A549 (cell line): ENCODE results near the gene KRTAP4-3. TPM values are rescaled to one million over a fixed set of nuclear protein-coding genes. Genes with fewer than 3 reads are reported as not detected.

Experiments used
- ATAC-seq, 2 experiments: fragments of 200-7000 bp in 1 of 2; fragments of >200 bp in 1 of 2; cut with Nextera tagmentation in 1 of 2; cut with Tn5 transposase in 1 of 2; 3 replicates each; pipeline versions ENCODE4 v1.8.0 to v1.9.1; 2018 to 2020; ENCODE audit warnings: mild to moderate bottlenecking in 1 of 2, moderate library complexity in 1 of 2
- CTCF ChIA-PET: fragments of 300-600 bp; sonication (Branson Sonifier 250); formaldehyde crosslinking; extraction: SDS; loops from one replicate; lab custom pipeline; 2021; ENCODE audit warnings: antibody characterized with exemption, inconsistent platforms; lab: Yijun Ruan, JAX
- POLR2A ChIA-PET: fragments of 350-600 bp; formaldehyde crosslinking; extraction: SDS; loops from one replicate; lab custom pipeline; 2021; ENCODE audit warnings: antibody characterized with exemption, inconsistent platforms; lab: Yijun Ruan, JAX
- DNase-seq, 2 experiments: peaks; one replicate each; pipeline versions ENCODE4 v3.0.0 to v3.0.0-alpha.2; 2011 to 2016; ENCODE audit warnings: low read depth in 1 of 2, low spot score in 1 of 2
- FAIRE-seq: peaks from 2 replicates; lab custom pipeline; 2011; peaks lifted over from hg19 to GRCh38; lab: Jason Lieb, UNC
- H3K27ac ChIP-seq, 2 experiments: fragments of >200 bp; sonication (Bioruptor Twin); formaldehyde crosslinking; 3 replicates each; pipeline ENCODE4 v1.5.1; 2016 to 2017
- H3K4me1 ChIP-seq: fragments of >200 bp; sonication (Bioruptor Twin); formaldehyde crosslinking; 3 replicates; pipeline ENCODE4 v1.6.1; 2016
- H3K4me2 ChIP-seq: fragments of >200 bp; sonication (Bioruptor Twin); formaldehyde crosslinking; 3 replicates; pipeline ENCODE4 v1.6.1; 2016
- H3K4me3 ChIP-seq: fragments of >200 bp; sonication (Bioruptor Twin); formaldehyde crosslinking; 3 replicates; pipeline ENCODE4 v1.5.1; 2016
- H3K9me3 ChIP-seq: fragments of >200 bp; sonication (Bioruptor Twin); formaldehyde crosslinking; 3 replicates; pipeline ENCODE4 v1.6.1; 2016
- BHLHE40 ChIP-seq: IDR thresholded peaks from 2 replicates; pipeline ENCODE4 v1.6.1; 2012; ENCODE audit warnings: low read depth, low read length, inconsistent platforms
- CBX2 ChIP-seq: fragments of 200-600 bp; sonication (generic); IDR thresholded peaks from 2 replicates; pipeline ENCODE4 v1.6.1; 2016; ENCODE audit warnings: low read depth, mild to moderate bottlenecking, borderline replicate concordance
- CBX8 ChIP-seq: fragments of 200-600 bp; sonication (generic); IDR thresholded peaks from 2 replicates; pipeline ENCODE4 v1.6.1; 2016
- CEBPB ChIP-seq, 2 experiments: fragments of >200 bp in 1 of 2; sonication (Bioruptor Twin) in 1 of 2; formaldehyde crosslinking in 1 of 2; IDR thresholded peaks; 2 replicates each; pipeline ENCODE4 v1.6.1; 2012 to 2016
- CHD2 ChIP-seq: fragments of 150-350 bp; IDR thresholded peaks from 2 replicates; pipeline ENCODE4 v1.6.1; 2014; ENCODE audit warnings: low read length; ENCODE audit not compliant: partially characterized antibody
- CHD4 ChIP-seq: fragments of 200-600 bp; sonication (generic); IDR thresholded peaks from 2 replicates; pipeline ENCODE4 v1.6.1; 2016; ENCODE audit warnings: antibody characterized with exemption, mild to moderate bottlenecking, borderline replicate concordance
- EHF ChIP-seq: fragments of 250-450 bp; sonication (Bioruptor Pico); IDR thresholded peaks from 2 replicates; pipeline ENCODE4 v1.5.0; 2020; ENCODE audit warnings: mild to moderate bottlenecking
- FOXS1 ChIP-seq: fragments of 250-450 bp; sonication (Bioruptor Pico); IDR thresholded peaks from 2 replicates; pipeline ENCODE4 v1.5.0; 2020; ENCODE audit warnings: mild to moderate bottlenecking, moderate library complexity
- GATA3 ChIP-seq: IDR thresholded peaks from 2 replicates; pipeline ENCODE4 v1.6.1; 2012; ENCODE audit warnings: borderline replicate concordance
- HEYL ChIP-seq: fragments of 250-450 bp; sonication (Bioruptor Pico); IDR thresholded peaks from 2 replicates; pipeline ENCODE4 v1.8.0; 2021; ENCODE audit warnings: mild to moderate bottlenecking, moderate library complexity
- HOXA7 ChIP-seq: fragments of 250-450 bp; sonication (Bioruptor Pico); IDR thresholded peaks from 2 replicates; pipeline ENCODE4 v1.5.0; 2020; ENCODE audit warnings: mild to moderate bottlenecking, moderate library complexity
- JUN ChIP-seq, 2 experiments: fragments of >200 bp; sonication (Bioruptor Twin); formaldehyde crosslinking; IDR thresholded peaks; 2 replicates in 1 of 2; 3 replicates in 1 of 2; pipeline ENCODE4 v1.6.1; 2016 to 2017
- JUNB ChIP-seq: fragments of >200 bp; sonication (Bioruptor Twin); formaldehyde crosslinking; IDR thresholded peaks from 2 replicates; pipeline ENCODE4 v1.6.1; 2016
- KDM1A ChIP-seq: fragments of 200-600 bp; sonication (generic); IDR thresholded peaks from 2 replicates; pipeline ENCODE4 v1.6.1; 2016; ENCODE audit warnings: low read depth, mild to moderate bottlenecking
- MAFK ChIP-seq: fragments of 450-650 bp; IDR thresholded peaks from 2 replicates; pipeline ENCODE4 v1.6.1; 2014; ENCODE audit not compliant: partially characterized antibody
- PHF8 ChIP-seq: fragments of 200-600 bp; sonication (generic); IDR thresholded peaks from 2 replicates; pipeline ENCODE4 v1.6.1; 2016; ENCODE audit warnings: low read depth, mild to moderate bottlenecking, antibody characterized with exemption, moderate library complexity, borderline replicate concordance
- POLR2A ChIP-seq: IDR thresholded peaks from 2 replicates; pipeline ENCODE4 v1.6.1; 2012; ENCODE audit warnings: mild to moderate bottlenecking, low read length
- RNF2 ChIP-seq: fragments of 200-600 bp; sonication (generic); IDR thresholded peaks from 2 replicates; pipeline ENCODE4 v1.6.1; 2016; ENCODE audit warnings: low read depth, mild to moderate bottlenecking, antibody characterized with exemption, moderate library complexity, borderline replicate concordance
- ZC3H11A ChIP-seq: fragments of 450-650 bp; IDR thresholded peaks from 2 replicates; pipeline ENCODE4 v1.6.1; 2014; ENCODE audit warnings: antibody characterized with exemption, mild to moderate bottlenecking
- WGBS: methylation state at CpG from one replicate; pipeline ENCODE4 v1.1.6; 2017; ENCODE audit errors: missing lambda C conversion rate; 5-methylcytosine and 5-hydroxymethylcytosine counted together
- polyA plus RNA-seq, 4 experiments: library from polyadenylated mRNA; depleted of rRNA in 3 of 4; stranded (reverse); fragments of >200 nt; fragmentation: RNase III in 1 of 4; extraction: RNeasy Plus Mini Kit Qiagen cat#74134 plus additional on column Dnase treatment in 1 of 4; gene quantifications; 2 replicates in 3 of 4; 3 replicates in 1 of 4; pipeline ENCODE4 v1.2.3, GENCODE V29; 2011 to 2017
- TF ChIP-seq, protein P1 (sequence below): fragments of 250-450 bp; sonication (Bioruptor Pico); IDR thresholded peaks from 2 replicates; pipeline ENCODE4 v1.5.0; 2020; ENCODE audit warnings: low read depth, mild to moderate bottlenecking, moderate library complexity
- TF ChIP-seq, protein P2 (sequence below): fragments of 200-600 bp; sonication (generic); IDR thresholded peaks from 2 replicates; pipeline ENCODE4 v1.6.1; 2016; ENCODE audit warnings: antibody characterized with exemption, mild to moderate bottlenecking, moderate library complexity
- TF ChIP-seq, protein P3 (sequence below): fragments of >200 bp; sonication (Bioruptor Twin); formaldehyde crosslinking; IDR thresholded peaks from 2 replicates; pipeline ENCODE4 v1.6.1; 2016
- TF ChIP-seq, protein P4 (sequence below): IDR thresholded peaks from 2 replicates; pipeline ENCODE4 v1.6.1; 2012
- TF ChIP-seq, protein P5 (sequence below): fragments of 250-450 bp; sonication (Bioruptor Pico); IDR thresholded peaks from 2 replicates; pipeline ENCODE4 v1.5.0; 2021; ENCODE audit warnings: mild to moderate bottlenecking, moderate library complexity, borderline replicate concordance

KRTAP4-3 gene
- polyA plus RNA-seq, 2 of the 4 experiments (the other 2 are of a cell fraction), result not detected

DNA sequence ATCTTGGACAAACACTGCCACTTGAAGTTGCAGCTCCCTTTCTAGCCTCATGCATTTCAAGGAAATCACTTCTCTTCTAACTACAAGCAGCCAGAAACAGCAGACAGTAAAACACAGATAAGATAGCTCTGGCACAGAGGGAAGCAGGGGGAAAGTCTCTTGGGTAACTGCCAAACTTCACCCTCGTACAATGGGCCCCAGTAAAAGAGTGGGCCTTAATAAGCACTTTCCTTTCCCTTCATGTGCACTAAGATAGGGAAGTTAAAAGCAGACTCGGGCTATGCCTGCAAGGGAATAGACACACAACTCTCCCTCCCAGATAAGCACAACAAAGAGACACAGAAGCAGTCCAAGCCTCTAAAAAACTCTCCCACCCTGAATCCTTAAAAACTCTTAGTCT, 14.2 kb downstream of the KRTAP4-3 start:
- ATAC-seq (no peak), DNase-seq (no peak), FAIRE-seq (no peak)
- WGBS, result 38% methylated on average over 2 of the region's 2 CpGs
- POLR2A ChIA-PET, result no interaction called here
- H3K9me3 ChIP-seq, result no peaks in the 10 kb centered on the region
- H3K4me1 ChIP-seq, result no peaks in the 10 kb centered on the region
- no peak overlapping the region for H3K27ac ChIP-seq
- CTCF ChIA-PET, result no interaction called here
- no peak overlapping the region for H3K4me2 ChIP-seq
- TF ChIP-seq RNF2, result no peak
- TF ChIP-seq CBX2, result no peak
- TF ChIP-seq, protein P1, sequence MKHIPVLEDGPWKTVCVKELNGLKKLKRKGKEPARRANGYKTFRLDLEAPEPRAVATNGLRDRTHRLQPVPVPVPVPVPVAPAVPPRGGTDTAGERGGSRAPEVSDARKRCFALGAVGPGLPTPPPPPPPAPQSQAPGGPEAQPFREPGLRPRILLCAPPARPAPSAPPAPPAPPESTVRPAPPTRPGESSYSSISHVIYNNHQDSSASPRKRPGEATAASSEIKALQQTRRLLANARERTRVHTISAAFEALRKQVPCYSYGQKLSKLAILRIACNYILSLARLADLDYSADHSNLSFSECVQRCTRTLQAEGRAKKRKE (CRISPR knock-in tag), result no peak
- no peak for TF ChIP-seq CEBPB (IDR thresholded peaks at IDR 0.05)
- no peak for TF ChIP-seq PHF8
- TF ChIP-seq HEYL (CRISPR knock-in tag), result no peak
- no peak for TF ChIP-seq CHD2
- no peak for TF ChIP-seq POLR2A
- TF ChIP-seq BHLHE40, result no peak
- TF ChIP-seq, protein P2, sequence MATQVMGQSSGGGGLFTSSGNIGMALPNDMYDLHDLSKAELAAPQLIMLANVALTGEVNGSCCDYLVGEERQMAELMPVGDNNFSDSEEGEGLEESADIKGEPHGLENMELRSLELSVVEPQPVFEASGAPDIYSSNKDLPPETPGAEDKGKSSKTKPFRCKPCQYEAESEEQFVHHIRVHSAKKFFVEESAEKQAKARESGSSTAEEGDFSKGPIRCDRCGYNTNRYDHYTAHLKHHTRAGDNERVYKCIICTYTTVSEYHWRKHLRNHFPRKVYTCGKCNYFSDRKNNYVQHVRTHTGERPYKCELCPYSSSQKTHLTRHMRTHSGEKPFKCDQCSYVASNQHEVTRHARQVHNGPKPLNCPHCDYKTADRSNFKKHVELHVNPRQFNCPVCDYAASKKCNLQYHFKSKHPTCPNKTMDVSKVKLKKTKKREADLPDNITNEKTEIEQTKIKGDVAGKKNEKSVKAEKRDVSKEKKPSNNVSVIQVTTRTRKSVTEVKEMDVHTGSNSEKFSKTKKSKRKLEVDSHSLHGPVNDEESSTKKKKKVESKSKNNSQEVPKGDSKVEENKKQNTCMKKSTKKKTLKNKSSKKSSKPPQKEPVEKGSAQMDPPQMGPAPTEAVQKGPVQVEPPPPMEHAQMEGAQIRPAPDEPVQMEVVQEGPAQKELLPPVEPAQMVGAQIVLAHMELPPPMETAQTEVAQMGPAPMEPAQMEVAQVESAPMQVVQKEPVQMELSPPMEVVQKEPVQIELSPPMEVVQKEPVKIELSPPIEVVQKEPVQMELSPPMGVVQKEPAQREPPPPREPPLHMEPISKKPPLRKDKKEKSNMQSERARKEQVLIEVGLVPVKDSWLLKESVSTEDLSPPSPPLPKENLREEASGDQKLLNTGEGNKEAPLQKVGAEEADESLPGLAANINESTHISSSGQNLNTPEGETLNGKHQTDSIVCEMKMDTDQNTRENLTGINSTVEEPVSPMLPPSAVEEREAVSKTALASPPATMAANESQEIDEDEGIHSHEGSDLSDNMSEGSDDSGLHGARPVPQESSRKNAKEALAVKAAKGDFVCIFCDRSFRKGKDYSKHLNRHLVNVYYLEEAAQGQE, result no peak
- TF ChIP-seq JUN (IDR thresholded peaks at IDR 0.05), result no peak
- no peak for TF ChIP-seq KDM1A
- TF ChIP-seq ZC3H11A, result no peak
- TF ChIP-seq EHF (CRISPR knock-in tag), result no peak
- H3K4me3 ChIP-seq, result no peak overlapping the region

DNA sequence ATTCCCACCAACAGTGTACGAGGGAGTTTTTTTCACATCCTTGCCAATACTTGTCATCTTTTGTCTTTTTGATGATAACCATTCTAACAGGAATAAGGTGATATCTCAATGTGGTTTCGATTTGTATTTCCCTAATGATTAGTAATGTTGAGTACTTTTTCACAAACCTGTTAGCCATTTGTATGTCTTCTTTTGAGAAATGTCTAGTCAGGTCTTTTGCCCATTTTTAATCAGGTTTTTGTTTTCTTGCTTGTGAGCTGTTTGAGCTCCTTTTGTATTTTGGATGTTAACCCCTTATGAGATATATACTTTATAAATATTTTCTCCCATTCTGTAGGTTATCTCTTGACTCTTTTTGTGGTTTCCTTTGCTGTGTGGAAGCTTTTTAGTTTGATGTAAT, 16.5 kb downstream of the KRTAP4-3 start:
- H3K27ac ChIP-seq, result no peak overlapping the region
- ATAC-seq (no peak), FAIRE-seq (peak; percentile 46), DNase-seq (no peak)
- no peak overlapping the region for H3K4me3 ChIP-seq
- H3K9me3 ChIP-seq, result no peaks in the 10 kb centered on the region
- H3K4me1 ChIP-seq, result no peaks in the 10 kb centered on the region
- 35% methylated on average over 2 of the region's 2 CpGs for WGBS
- no peak overlapping the region for H3K4me2 ChIP-seq
- ChIA-PET POLR2A (no interaction called here), CTCF (no interaction called here)
- TF ChIP-seq, protein P3, sequence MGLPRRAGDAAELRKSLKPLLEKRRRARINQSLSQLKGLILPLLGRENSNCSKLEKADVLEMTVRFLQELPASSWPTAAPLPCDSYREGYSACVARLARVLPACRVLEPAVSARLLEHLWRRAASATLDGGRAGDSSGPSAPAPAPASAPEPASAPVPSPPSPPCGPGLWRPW, result no peak
- TF ChIP-seq MAFK, result peak; percentile 71

DNA sequence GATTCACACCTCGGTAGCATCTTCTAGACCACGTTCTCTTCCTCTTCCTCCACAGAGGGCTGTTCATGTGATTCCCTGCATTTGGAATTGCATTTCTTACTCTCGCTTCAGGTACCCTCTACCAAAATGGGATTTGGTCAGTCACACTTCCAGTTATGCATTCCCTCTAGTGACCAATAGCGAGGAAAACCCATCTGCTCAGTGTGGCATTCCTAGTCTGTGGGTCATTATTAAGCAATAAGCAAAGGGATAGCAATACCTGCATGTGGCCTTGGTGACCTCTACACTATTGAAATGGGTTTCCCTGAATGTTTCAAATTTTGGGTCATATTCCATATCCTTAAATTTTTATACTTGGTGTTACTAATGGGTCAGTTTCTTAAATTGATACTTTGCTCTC, 18.0 kb downstream of the KRTAP4-3 start:
- 78% methylated on average over 4 of the region's 4 CpGs for WGBS
- H3K27ac ChIP-seq, result no peak overlapping the region
- no peaks in the 10 kb centered on the region for H3K4me1 ChIP-seq
- CTCF ChIA-PET, result interaction anchor here (0.7 kb wide), 1 partner anchor 381 kb away, joined by 3 read pairs; no protein-coding TSS in a partner anchor
- H3K4me2 ChIP-seq, result no peak overlapping the region
- POLR2A ChIA-PET, result no interaction called here
- ATAC-seq, result no peak
- H3K9me3 ChIP-seq, result no peaks in the 10 kb centered on the region
- FAIRE-seq, result peak; percentile 18
- TF ChIP-seq, protein P4, sequence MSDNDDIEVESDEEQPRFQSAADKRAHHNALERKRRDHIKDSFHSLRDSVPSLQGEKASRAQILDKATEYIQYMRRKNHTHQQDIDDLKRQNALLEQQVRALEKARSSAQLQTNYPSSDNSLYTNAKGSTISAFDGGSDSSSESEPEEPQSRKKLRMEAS, result no peak
- no peak for DNase-seq
- no peak overlapping the region for H3K4me3 ChIP-seq

DNA sequence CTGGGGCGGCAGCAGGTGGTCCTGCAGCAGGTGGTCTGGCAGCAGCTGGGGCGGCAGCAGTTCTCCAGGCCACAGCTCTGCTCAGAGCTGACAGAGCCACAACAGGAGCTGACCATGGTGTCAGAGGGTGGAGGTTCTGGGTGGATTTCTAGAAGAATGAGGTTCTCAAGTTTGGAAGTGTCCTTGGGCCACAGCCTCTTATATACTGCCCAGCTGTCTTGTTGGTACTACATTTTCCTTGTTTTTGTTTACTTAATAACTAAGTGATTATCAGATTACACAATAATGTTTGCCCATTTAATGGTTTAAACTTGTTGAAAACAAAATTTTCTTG, 18.4 kb downstream of the KRTAP4-3 start, which contains the start of gene KRTAP4-5:
TSS of gene KRTAP4-5 (minus strand) at position 174 of the 334 bp plus-strand sequence. CDS start at position 116, 58 bp downstream.
- ATAC-seq (peak in 1 of 2 experiments; percentile 39; a peak in 1 of 6 replicates), FAIRE-seq (no peak), DNase-seq (no peak)
- TF ChIP-seq JUNB, result no peak
- TF ChIP-seq, protein P5, sequence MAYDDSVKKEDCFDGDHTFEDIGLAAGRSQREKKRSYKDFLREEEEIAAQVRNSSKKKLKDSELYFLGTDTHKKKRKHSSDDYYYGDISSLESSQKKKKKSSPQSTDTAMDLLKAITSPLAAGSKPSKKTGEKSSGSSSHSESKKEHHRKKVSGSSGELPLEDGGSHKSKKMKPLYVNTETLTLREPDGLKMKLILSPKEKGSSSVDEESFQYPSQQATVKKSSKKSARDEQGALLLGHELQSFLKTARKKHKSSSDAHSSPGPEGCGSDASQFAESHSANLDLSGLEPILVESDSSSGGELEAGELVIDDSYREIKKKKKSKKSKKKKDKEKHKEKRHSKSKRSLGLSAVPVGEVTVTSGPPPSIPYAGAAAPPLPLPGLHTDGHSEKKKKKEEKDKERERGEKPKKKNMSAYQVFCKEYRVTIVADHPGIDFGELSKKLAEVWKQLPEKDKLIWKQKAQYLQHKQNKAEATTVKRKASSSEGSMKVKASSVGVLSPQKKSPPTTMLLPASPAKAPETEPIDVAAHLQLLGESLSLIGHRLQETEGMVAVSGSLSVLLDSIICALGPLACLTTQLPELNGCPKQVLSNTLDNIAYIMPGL (CRISPR knock-in tag), result no peak
- TF ChIP-seq CHD4, result no peak
- no peak for TF ChIP-seq HOXA7 (CRISPR knock-in tag)
- TF ChIP-seq CHD2, result no peak
- TF ChIP-seq GATA3, result no peak
- TF ChIP-seq FOXS1, result no peak
- no peak for TF ChIP-seq CBX8
- Histone ChIP-seq H3K4me2 (no peak within 1 kb of the TSS), H3K27ac (no peak within 1 kb of the TSS), H3K4me1 (no peaks in the 10 kb centered on the region), H3K9me3 (no peaks in the 10 kb centered on the region), H3K4me3 (no peak within 1 kb of the TSS)
- ChIA-PET POLR2A (no interaction called here), CTCF (interaction anchor here (0.7 kb wide), 1 partner anchor 381 kb away, joined by 3 read pairs; no protein-coding TSS in a partner anchor)
- 56% methylated on average over 2 of the region's 2 CpGs for WGBS
